ENCODE data around the gene IPCEF1. TPM values are rescaled to one million over a fixed set of nuclear protein-coding genes. Genes with fewer than 3 reads are reported as not detected.

IPCEF1 gene
- polyA plus RNA-seq, 3 donors, result 14.7 to 29.7 (median 16.5) TPM

DNA sequence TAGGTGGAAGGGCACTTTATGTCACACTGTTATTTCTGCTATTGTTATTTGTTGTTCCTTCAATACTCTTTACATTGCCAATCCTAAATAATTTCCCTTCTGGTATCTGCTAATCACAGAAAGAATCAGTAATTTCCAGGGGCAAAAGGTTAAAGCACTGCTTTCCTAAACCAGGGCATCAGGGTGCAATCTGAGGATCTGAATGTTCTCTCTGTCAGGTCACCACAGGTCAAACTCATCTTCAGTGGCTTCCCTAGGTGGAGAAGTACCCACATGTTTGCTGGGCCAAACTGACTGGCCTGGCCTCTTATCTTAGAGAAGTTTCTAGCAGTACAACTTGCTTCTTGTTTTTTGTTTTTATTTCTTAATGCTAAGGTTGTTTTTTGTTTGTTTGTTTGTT lies 198.9 kb downstream of the IPCEF1 start:
- H3K4me2 ChIP-seq (replicated peaks; ENCODE audit: extremely low read depth, low read length, poor library complexity, severe bottlenecking), result no peak overlapping the region
- peak overlapping the region in 1 of 2 donors; percentile 54 for H3K27ac ChIP-seq (ENCODE audit: low read depth in 1 of 2, low read length in 2 of 2)
- no peaks in the 10 kb centered on the region for H3K27me3 ChIP-seq (ENCODE audit: control insufficient read depth in 2 of 2, insufficient read depth in 2 of 2, low read length in 2 of 2)
- Mint-ChIP-seq H3K9me3 (no peaks in the 10 kb centered on the region), H3K27me3 (ENCODE audit: low read depth in 3 of 3) (no peaks in the 10 kb centered on the region), H3K36me3 (peaks cover 28 to 39% of the 10 kb centered on the region in 2 donors), H3K4me1 (peaks cover 33% of the 10 kb centered on the region), H3K27ac (peak overlapping the region; percentile 16 to 86 (median 64)), H3K4me3 (no peak overlapping the region)
- no peaks in the 10 kb centered on the region for H3K9me3 ChIP-seq (replicated peaks in 1 of 2; ENCODE audit: control insufficient read depth in 1 of 2, insufficient read depth in 1 of 2, low read length in 2 of 2)
- H3K4me3 ChIP-seq (replicated peaks in 1 of 3; ENCODE audit: low read depth in 2 of 3, low read length in 3 of 3), result peak overlapping the region in 1 of 3 experiments; percentile 15
- peaks cover 6% of the 10 kb centered on the region for H3K79me2 ChIP-seq (ENCODE audit: insufficient read depth, low read length)
- H4K20me1 ChIP-seq (ENCODE audit: insufficient read depth, low read length), result peaks cover 47% of the 10 kb centered on the region
- TF ChIP-seq, protein P1, sequence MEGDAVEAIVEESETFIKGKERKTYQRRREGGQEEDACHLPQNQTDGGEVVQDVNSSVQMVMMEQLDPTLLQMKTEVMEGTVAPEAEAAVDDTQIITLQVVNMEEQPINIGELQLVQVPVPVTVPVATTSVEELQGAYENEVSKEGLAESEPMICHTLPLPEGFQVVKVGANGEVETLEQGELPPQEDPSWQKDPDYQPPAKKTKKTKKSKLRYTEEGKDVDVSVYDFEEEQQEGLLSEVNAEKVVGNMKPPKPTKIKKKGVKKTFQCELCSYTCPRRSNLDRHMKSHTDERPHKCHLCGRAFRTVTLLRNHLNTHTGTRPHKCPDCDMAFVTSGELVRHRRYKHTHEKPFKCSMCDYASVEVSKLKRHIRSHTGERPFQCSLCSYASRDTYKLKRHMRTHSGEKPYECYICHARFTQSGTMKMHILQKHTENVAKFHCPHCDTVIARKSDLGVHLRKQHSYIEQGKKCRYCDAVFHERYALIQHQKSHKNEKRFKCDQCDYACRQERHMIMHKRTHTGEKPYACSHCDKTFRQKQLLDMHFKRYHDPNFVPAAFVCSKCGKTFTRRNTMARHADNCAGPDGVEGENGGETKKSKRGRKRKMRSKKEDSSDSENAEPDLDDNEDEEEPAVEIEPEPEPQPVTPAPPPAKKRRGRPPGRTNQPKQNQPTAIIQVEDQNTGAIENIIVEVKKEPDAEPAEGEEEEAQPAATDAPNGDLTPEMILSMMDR (IDR thresholded peaks at IDR 0.05), result no peak
- H3K9ac ChIP-seq (ENCODE audit: insufficient read depth, low read length, poor library complexity, severe bottlenecking), result no peak overlapping the region
- H3K4me1 ChIP-seq (ENCODE audit: control insufficient read depth in 1 of 2, insufficient read depth in 2 of 2, low read length in 2 of 2), result peaks cover 28 to 37% of the 10 kb centered on the region in 2 donors
- intact Hi-C loops (cut with micrococcal nuclease), result loop anchor here in 1 of 2 donors (5.0 kb wide), 1 partner anchor 120 kb away; no protein-coding TSS in a partner anchor
- H2AFZ ChIP-seq (ENCODE audit: insufficient read depth, low read depth, low read length, poor library complexity, severe bottlenecking), result no peak overlapping the region
- peaks cover 21 to 37% of the 10 kb centered on the region in 2 donors for H3K36me3 ChIP-seq (replicated peaks in 1 of 2; ENCODE audit: control insufficient read depth in 1 of 2, insufficient read depth in 2 of 2, low read length in 2 of 2)
- no peak for DNase-seq

DNA sequence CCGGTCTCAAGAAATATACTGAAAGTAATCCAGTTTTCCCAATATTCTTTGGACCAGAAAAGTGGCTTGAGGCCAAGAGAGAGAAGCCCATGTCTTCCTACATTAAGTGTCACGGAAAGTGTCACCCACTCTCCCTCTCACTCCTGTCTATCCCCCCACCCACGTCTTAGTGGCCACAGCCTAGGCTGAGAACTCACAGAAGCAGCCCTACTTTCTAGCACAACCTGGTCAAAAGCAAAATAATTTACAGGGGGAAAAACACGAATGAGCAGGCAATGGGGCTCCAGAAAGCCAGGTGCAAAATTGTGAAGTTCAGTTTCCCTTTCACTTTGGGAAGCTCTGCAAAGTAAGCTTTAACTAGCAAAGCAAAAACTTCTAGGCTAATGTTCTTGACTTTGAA lies 199.5 kb downstream of the IPCEF1 start:
- no peaks in the 10 kb centered on the region for H3K27me3 Mint-ChIP-seq (ENCODE audit: low read depth in 3 of 3)
- H3K4me1 Mint-ChIP-seq, result peaks cover 33% of the 10 kb centered on the region
- peak overlapping the region; percentile 56 to 86 (median 69) for H3K27ac Mint-ChIP-seq
- Histone ChIP-seq H3K9ac (ENCODE audit: insufficient read depth, low read length, poor library complexity, severe bottlenecking) (no peak overlapping the region), H3K4me3 (replicated peaks in 1 of 3; ENCODE audit: low read depth in 2 of 3, low read length in 3 of 3) (peak overlapping the region in 1 of 3 experiments; percentile 15), H4K20me1 (ENCODE audit: insufficient read depth, low read length) (peaks cover 41% of the 10 kb centered on the region), H3K4me2 (replicated peaks; ENCODE audit: extremely low read depth, low read length, poor library complexity, severe bottlenecking) (peak overlapping the region; percentile 15), H3K9me3 (replicated peaks in 1 of 2; ENCODE audit: control insufficient read depth in 1 of 2, insufficient read depth in 1 of 2, low read length in 2 of 2) (no peaks in the 10 kb centered on the region), H3K27ac (ENCODE audit: low read depth in 1 of 2, low read length in 2 of 2) (peak overlapping the region in 1 of 2 donors; percentile 54), H3K27me3 (ENCODE audit: control insufficient read depth in 2 of 2, insufficient read depth in 2 of 2, low read length in 2 of 2) (no peaks in the 10 kb centered on the region), H3K36me3 (replicated peaks in 1 of 2; ENCODE audit: control insufficient read depth in 1 of 2, insufficient read depth in 2 of 2, low read length in 2 of 2) (peaks cover 21 to 37% of the 10 kb centered on the region in 2 donors), H3K79me2 (ENCODE audit: insufficient read depth, low read length) (peaks cover under 1% of the 10 kb centered on the region), H3K4me1 (ENCODE audit: control insufficient read depth in 1 of 2, insufficient read depth in 2 of 2, low read length in 2 of 2) (peaks cover 22 to 31% of the 10 kb centered on the region in 2 donors), H2AFZ (ENCODE audit: insufficient read depth, low read depth, low read length, poor library complexity, severe bottlenecking) (no peak overlapping the region)
- 40% methylated on average over 3 of the region's 4 CpGs for WGBS (ENCODE audit: insufficient coverage)
- H3K36me3 Mint-ChIP-seq, result peaks cover 28 to 39% of the 10 kb centered on the region in 2 donors
- H3K4me3 Mint-ChIP-seq, result peak overlapping the region; percentile 41 to 63
- intact Hi-C loops (cut with micrococcal nuclease), result loop anchor here in 1 of 2 donors (5.0 kb wide), 1 partner anchor 120 kb away; no protein-coding TSS in a partner anchor
- no peaks in the 10 kb centered on the region for H3K9me3 Mint-ChIP-seq
- DNase-seq, result no peak
- TF ChIP-seq, protein P1 (IDR thresholded peaks at IDR 0.05), result no peak

Data from CD14-positive monocyte (primary cell).